ENCODE data around the gene MREG.

- TF ChIP-seq MAX (IDR thresholded peaks at IDR 0.05; ENCODE audit: low read depth, low read length) (no peak), POLR2A (IDR thresholded peaks at IDR 0.05; ENCODE audit: extremely low read depth, insufficient read length) (no peak)
- TF ChIP-seq, protein P1, sequence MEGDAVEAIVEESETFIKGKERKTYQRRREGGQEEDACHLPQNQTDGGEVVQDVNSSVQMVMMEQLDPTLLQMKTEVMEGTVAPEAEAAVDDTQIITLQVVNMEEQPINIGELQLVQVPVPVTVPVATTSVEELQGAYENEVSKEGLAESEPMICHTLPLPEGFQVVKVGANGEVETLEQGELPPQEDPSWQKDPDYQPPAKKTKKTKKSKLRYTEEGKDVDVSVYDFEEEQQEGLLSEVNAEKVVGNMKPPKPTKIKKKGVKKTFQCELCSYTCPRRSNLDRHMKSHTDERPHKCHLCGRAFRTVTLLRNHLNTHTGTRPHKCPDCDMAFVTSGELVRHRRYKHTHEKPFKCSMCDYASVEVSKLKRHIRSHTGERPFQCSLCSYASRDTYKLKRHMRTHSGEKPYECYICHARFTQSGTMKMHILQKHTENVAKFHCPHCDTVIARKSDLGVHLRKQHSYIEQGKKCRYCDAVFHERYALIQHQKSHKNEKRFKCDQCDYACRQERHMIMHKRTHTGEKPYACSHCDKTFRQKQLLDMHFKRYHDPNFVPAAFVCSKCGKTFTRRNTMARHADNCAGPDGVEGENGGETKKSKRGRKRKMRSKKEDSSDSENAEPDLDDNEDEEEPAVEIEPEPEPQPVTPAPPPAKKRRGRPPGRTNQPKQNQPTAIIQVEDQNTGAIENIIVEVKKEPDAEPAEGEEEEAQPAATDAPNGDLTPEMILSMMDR (IDR thresholded peaks at IDR 0.05; ENCODE audit: low read depth, low read length), result no peak
Measured at GRCh38 chr2:215974700-215975429, 38.5 kb downstream of the MREG start.

Measured in NB4 (cell line).